Activated T-helper 1 cell treated with anti-CD3 and anti-CD28 coated beads, Interleukin-12 subunit alpha, Interleukin-12 subunit beta, Interleukin-2, Interleukin-4 antibody, amounts not matched to agents 30 ng/mL and 10 ng/mL and 1 ng/mL, durations not matched to agents 14 hours and 24 hours and 36 hours (primary cell): ENCODE results near the gene SERPINB1. TPM values are rescaled to one million over a fixed set of nuclear protein-coding genes. Genes with fewer than 3 reads are reported as not detected.
"Not testable (repeated sequence)": the region's sequence is repeated elsewhere in the genome, so short reads cannot be mapped to it uniquely, and the experiment has no call there.

Source experiments
- DNase-seq: peaks from one replicate; pipeline ENCODE4 v3.0.0; 2021; ENCODE audit warnings: low spot score
- H3K27ac Mint-ChIP-seq: one replicate; pipeline ENCODE4 v1.8.0; 2021; ENCODE audit warnings: mild to moderate bottlenecking, mixed read lengths
- H3K27me3 Mint-ChIP-seq: one replicate; pipeline ENCODE4 v1.8.0; 2022; ENCODE audit warnings: mild to moderate bottlenecking, moderate library complexity, mixed read lengths; ENCODE audit not compliant: insufficient read depth
- H3K36me3 Mint-ChIP-seq: one replicate; pipeline ENCODE4 v1.8.0; 2021; ENCODE audit warnings: low read depth, mixed read lengths
- H3K4me1 Mint-ChIP-seq: one replicate; pipeline ENCODE4 v1.8.0; 2021; ENCODE audit warnings: low read depth, mixed read lengths
- H3K4me3 Mint-ChIP-seq: one replicate; pipeline ENCODE4 v1.8.0; 2021; ENCODE audit warnings: mild to moderate bottlenecking, moderate library complexity, mixed read lengths
- H3K9me3 Mint-ChIP-seq: one replicate; pipeline ENCODE4 v1.8.0; 2021; ENCODE audit warnings: mixed read lengths
- intact Hi-C: fragments of 100-400 bp; cut with micrococcal nuclease; formaldehyde crosslinking; loops from one replicate; pipeline ENCODE4 v1.15.1; 2024
- total RNA-seq: library from RNA; stranded (reverse); gene quantifications from 2 replicates; pipeline ENCODE4 v1.2.3, GENCODE V29; 2022

The SERPINB1 gene
- total RNA-seq, 1 donor from 2014 or later, result 80.1 TPM

- DNase-seq, result no peak
- H3K4me1 Mint-ChIP-seq, result peaks cover 82% of the 10 kb centered on the region
- intact Hi-C loops, result no loop called here
- H3K27me3 Mint-ChIP-seq, result no peaks in the 10 kb centered on the region
- H3K36me3 Mint-ChIP-seq, result peaks cover 20% of the 10 kb centered on the region
- peak overlapping the region; percentile 63 for H3K4me3 Mint-ChIP-seq
- peak overlapping the region; percentile 97 for H3K27ac Mint-ChIP-seq
- H3K9me3 Mint-ChIP-seq, result peaks cover 17% of the 10 kb centered on the region
Measured at GRCh38 chr6:2861822-2862164, 20.1 kb upstream of the SERPINB1 start.

- peak overlapping the region; percentile 63 for H3K4me3 Mint-ChIP-seq
Measured at GRCh38 chr6:2861060-2861821, 19.6 kb upstream of the SERPINB1 start.

DNA sequence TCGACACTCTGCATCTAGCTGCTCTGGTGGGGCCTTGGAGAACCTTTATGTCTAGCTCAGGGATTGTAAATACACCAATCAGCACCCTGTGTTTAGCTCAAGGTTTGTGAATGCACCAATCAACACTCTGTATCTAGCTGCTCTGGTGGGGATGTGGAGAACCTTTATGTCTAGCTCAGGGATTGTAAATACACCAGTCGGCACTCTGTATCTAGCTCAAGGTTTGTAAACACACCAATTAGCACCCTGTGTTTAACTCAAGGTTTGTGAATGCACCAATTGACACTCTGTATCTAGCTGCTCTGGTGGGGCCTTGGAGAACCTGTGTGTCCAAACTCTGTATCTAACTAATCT, 19.0 kb upstream of the SERPINB1 start:
- peaks cover 81% of the 10 kb centered on the region for H3K4me1 Mint-ChIP-seq
- H3K27me3 Mint-ChIP-seq, intact Hi-C loops, DNase-seq: not testable (repeated sequence)
- peak overlapping the region; percentile 97 for H3K27ac Mint-ChIP-seq
- peaks cover 20% of the 10 kb centered on the region for H3K36me3 Mint-ChIP-seq
- H3K4me3 Mint-ChIP-seq, result peak overlapping the region; percentile 63
- H3K9me3 Mint-ChIP-seq, result peaks cover 17% of the 10 kb centered on the region

More at GRCh38 chr6:2861060-2861821, 19.6 kb upstream of the SERPINB1 start:
- Mint-ChIP-seq H3K9me3 (peaks cover 17% of the 10 kb centered on the region), H3K27me3 (no peaks in the 10 kb centered on the region), H3K36me3 (peaks cover 20% of the 10 kb centered on the region), H3K27ac (peak overlapping the region; percentile 97), H3K4me1 (peaks cover 81% of the 10 kb centered on the region)
- intact Hi-C loops, result no loop called here
- DNase-seq, result no peak

- Mint-ChIP-seq H3K4me3 (peak overlapping the region; percentile 50), H3K36me3 (peaks cover 20% of the 10 kb centered on the region), H3K4me1 (peaks cover 85% of the 10 kb centered on the region), H3K27ac (peak overlapping the region; percentile 100), H3K9me3 (peaks cover 17% of the 10 kb centered on the region)
- intact Hi-C loops, result loop anchor here (1.0 kb wide), 1 partner anchor 9 kb away; no protein-coding TSS in a partner anchor
- not testable (repeated sequence) for DNase-seq, H3K27me3 Mint-ChIP-seq
Measured at GRCh38 chr6:2859798-2860705, 18.4 kb upstream of the SERPINB1 start.

GRCh38 chr6:2859185-2859700, 17.6 kb upstream of the SERPINB1 start:
- intact Hi-C loops, result loop anchor here (1.0 kb wide), 1 partner anchor 10 kb away; no protein-coding TSS in a partner anchor
- Mint-ChIP-seq H3K27me3 (no peaks in the 10 kb centered on the region), H3K4me3 (peak overlapping the region; percentile 90)

GRCh38 chr6:2857580-2858337, 16.1 kb upstream of the SERPINB1 start:
- peaks cover 17% of the 10 kb centered on the region for H3K9me3 Mint-ChIP-seq
- H3K27me3 Mint-ChIP-seq, result no peaks in the 10 kb centered on the region
- intact Hi-C loops, result loop anchor here (1.0 to 2.0 kb wide), 6 partner anchors 15 to 352 kb away; no protein-coding TSS in a partner anchor
- H3K27ac Mint-ChIP-seq, result peak overlapping the region; percentile 100
- H3K36me3 Mint-ChIP-seq, result peaks cover 16% of the 10 kb centered on the region
- peak overlapping the region; percentile 90 for H3K4me3 Mint-ChIP-seq
- DNase-seq, result peak; percentile 77
- peaks cover 91% of the 10 kb centered on the region for H3K4me1 Mint-ChIP-seq

More at GRCh38 chr6:2859185-2859700, 17.6 kb upstream of the SERPINB1 start:
- H3K9me3 Mint-ChIP-seq, result peaks cover 17% of the 10 kb centered on the region
- no peak for DNase-seq
- H3K27ac Mint-ChIP-seq, result peak overlapping the region; percentile 100
- H3K4me1 Mint-ChIP-seq, result peaks cover 88% of the 10 kb centered on the region
- peaks cover 20% of the 10 kb centered on the region for H3K36me3 Mint-ChIP-seq

DNA sequence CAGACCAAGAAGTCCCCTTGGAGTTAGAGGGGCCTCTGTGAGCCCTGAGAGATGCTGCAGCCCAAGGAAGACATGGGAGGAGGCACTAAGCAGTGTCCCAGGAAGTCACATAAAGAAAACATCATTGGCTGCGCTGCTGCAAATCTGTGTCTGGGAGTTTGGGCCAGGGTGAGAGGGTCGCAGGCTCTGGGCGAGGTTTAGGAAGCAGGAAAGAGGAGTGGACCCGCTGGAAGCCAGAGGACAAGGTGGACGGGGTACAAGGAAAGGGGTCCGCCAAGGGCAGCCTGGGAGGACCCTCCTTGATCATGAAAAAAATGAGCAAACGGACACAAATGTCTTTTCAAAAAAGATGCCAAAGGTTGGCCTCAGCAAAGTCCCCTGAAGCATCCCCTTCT, 15.5 kb upstream of the SERPINB1 start:
- intact Hi-C loops, result loop anchor here (1.0 to 2.0 kb wide), 5 partner anchors 14 to 352 kb away; no protein-coding TSS in a partner anchor
- no peak for DNase-seq
- H3K4me1 Mint-ChIP-seq, result peaks cover 91% of the 10 kb centered on the region
- H3K27ac Mint-ChIP-seq, result peak overlapping the region; percentile 100
- peaks cover 15% of the 10 kb centered on the region for H3K9me3 Mint-ChIP-seq
- H3K4me3 Mint-ChIP-seq, result peak overlapping the region; percentile 90
- peaks cover 11% of the 10 kb centered on the region for H3K36me3 Mint-ChIP-seq
- H3K27me3 Mint-ChIP-seq, result no peaks in the 10 kb centered on the region

DNA sequence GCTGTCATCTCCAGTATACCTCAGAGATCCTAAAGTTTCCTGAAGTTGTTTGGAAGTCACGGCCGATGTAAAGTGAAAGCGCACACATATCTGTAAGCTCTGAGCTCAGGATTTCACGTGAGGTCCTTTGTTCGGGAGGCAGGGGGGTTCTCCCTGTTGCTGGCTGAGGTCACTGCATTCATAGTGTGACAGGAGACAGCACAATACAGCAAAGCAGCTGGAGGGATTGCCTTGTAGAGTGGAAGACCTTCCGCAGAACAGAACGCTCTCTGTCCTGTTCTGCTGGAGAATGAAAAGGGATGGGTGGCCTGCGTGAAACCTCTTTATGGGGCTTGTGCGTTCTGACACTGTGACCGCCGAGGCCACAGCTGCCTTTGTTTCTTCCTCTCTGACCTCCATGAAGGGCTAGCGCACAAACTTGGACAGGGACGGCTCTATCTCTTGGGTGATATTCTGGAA, 13.4 kb upstream of the SERPINB1 start:
- intact Hi-C loops, result no loop called here

GRCh38 chr6:2854396-2854982, 12.8 kb upstream of the SERPINB1 start:
- peak overlapping the region; percentile 99 for H3K27ac Mint-ChIP-seq
- peak overlapping the region; percentile 73 for H3K4me3 Mint-ChIP-seq
- H3K36me3 Mint-ChIP-seq, result peaks cover under 1% of the 10 kb centered on the region
- no peak for DNase-seq
- H3K9me3 Mint-ChIP-seq, result peaks cover under 1% of the 10 kb centered on the region
- peaks cover 76% of the 10 kb centered on the region for H3K4me1 Mint-ChIP-seq
- no peaks in the 10 kb centered on the region for H3K27me3 Mint-ChIP-seq
- intact Hi-C loops, result loop anchor here (1.0 kb wide), 2 partner anchors 8 to 49 kb away; partner anchors contain the start of gene SERPINB9

More for the DNA sequence above, 13.4 kb upstream of the SERPINB1 start:
- Mint-ChIP-seq H3K27me3 (no peaks in the 10 kb centered on the region), H3K9me3 (peaks cover 3% of the 10 kb centered on the region), H3K36me3 (peaks cover 3% of the 10 kb centered on the region), H3K27ac (peak overlapping the region; percentile 99), H3K4me3 (peak overlapping the region; percentile 73), H3K4me1 (peaks cover 80% of the 10 kb centered on the region)
- DNase-seq, result no peak

DNA sequence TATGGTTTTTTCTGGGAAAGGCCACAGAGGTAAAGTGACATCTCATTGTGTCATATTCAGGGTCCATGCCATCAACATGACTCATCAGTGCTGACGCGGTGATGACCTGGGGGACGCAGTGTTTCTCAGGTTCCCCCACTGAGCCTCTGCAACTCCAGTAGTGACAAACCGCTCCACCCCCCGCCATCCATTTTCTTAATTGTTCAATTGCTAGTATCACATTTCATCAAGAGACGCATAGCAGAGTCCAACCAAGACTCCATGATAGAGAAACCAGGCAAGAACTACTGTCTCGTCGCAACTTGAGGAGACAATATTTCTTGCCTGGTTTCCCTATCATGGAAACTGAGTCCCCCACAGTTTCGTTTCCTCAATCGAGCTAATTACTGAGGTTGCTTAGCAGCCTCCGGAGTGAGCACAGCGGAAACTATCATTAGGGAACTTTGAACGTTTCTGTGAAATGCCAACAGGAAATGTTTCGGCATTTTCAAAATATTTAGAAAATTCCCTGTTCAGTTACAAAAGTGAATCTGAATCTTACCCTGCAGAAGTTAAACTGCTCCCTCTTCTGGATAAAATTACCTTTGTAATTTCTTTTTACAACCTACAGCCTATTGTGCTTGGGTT, 12.2 kb upstream of the SERPINB1 start:
- H3K9me3 Mint-ChIP-seq, result peaks cover 3% of the 10 kb centered on the region
- DNase-seq, result no peak
- no peaks in the 10 kb centered on the region for H3K27me3 Mint-ChIP-seq
- intact Hi-C loops, result loop anchor here (1.0 kb wide), 2 partner anchors 8 to 49 kb away; partner anchors contain the start of gene SERPINB9
- peaks cover 75% of the 10 kb centered on the region for H3K4me1 Mint-ChIP-seq
- peak overlapping the region; percentile 99 for H3K27ac Mint-ChIP-seq
- peak overlapping the region; percentile 73 for H3K4me3 Mint-ChIP-seq
- H3K36me3 Mint-ChIP-seq, result peaks cover 3% of the 10 kb centered on the region

DNA sequence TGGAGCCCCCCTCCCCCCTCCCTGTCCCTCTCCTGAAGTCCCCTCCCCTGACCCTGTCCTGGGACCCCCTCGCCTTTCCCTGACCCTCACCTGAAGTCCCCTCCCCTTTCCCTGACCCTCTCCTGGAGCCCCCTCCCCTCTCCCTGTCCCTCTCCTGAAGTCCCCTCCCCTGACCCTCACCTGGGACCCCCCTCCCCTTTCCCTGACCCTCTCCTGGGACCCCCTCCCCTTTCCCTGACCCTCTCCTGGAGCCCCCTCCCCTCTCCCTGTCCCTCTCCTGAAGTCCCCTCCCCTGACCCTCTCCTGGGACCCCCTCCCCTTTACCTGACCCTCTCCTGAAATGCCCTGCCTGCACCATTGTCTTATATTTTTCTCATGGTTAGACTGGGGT, 11.7 kb upstream of the SERPINB1 start:
- Mint-ChIP-seq H3K27ac (peak overlapping the region; percentile 99), H3K4me3 (peak overlapping the region; percentile 73), H3K4me1 (peaks cover 75% of the 10 kb centered on the region)
- H3K27me3 Mint-ChIP-seq, DNase-seq, H3K36me3 Mint-ChIP-seq, H3K9me3 Mint-ChIP-seq, intact Hi-C loops: not testable (repeated sequence)
